ENCODE data around the gene MRPL38.

MRPL38 gene

GRCh38 chr17:75904749-75905521 is at the start of gene MRPL38:
Gene MRPL38, minus strand, starts transcription at chr17:75904884. Its CDS starts 9 bp downstream, at chr17:75904875.
- peak; percentile 76 to 85 for DNase-seq

GRCh38 chr17:75950855-75951554 is 46.3 kb upstream of the MRPL38 start:
- DNase-seq = no peak

- no peak for DNase-seq
Observed at GRCh38 chr17:75950421-75950820, 45.7 kb upstream of the MRPL38 start.

- DNase-seq = no peak
Observed at GRCh38 chr17:75945211-75945610, 40.5 kb upstream of the MRPL38 start.

GRCh38 chr17:75943491-75943890 is 38.8 kb upstream of the MRPL38 start:
- no peak for DNase-seq

- no peak for DNase-seq
Observed at GRCh38 chr17:75942473-75942872, 37.8 kb upstream of the MRPL38 start.

- DNase-seq = no peak
Observed at GRCh38 chr17:75941442-75941819, 36.7 kb upstream of the MRPL38 start.

GRCh38 chr17:75940727-75941441 is 36.2 kb upstream of the MRPL38 start, which contains the start of gene FBF1:
Gene FBF1, minus strand, starts transcription at chr17:75941042. Its CDS starts 2,893 bp downstream, at chr17:75938149.
- peak; percentile 95 to 96 for DNase-seq

- no peak for DNase-seq
Observed at GRCh38 chr17:75937652-75938051, 33.0 kb upstream of the MRPL38 start.

GRCh38 chr17:75933808-75934207 is 29.1 kb upstream of the MRPL38 start:
- no peak for DNase-seq

- no peak for DNase-seq
Observed at GRCh38 chr17:75932852-75933251, 28.2 kb upstream of the MRPL38 start.

- no peak for DNase-seq
Observed at GRCh38 chr17:75931062-75931461, 26.4 kb upstream of the MRPL38 start.

GRCh38 chr17:75927286-75927922 is 22.7 kb upstream of the MRPL38 start:
- no peak for DNase-seq

- no peak for DNase-seq
Observed at GRCh38 chr17:75926456-75926855, 21.8 kb upstream of the MRPL38 start.

GRCh38 chr17:75925912-75926311 is 21.2 kb upstream of the MRPL38 start:
- no peak for DNase-seq

- no peak for DNase-seq
Observed at GRCh38 chr17:75925103-75925502, 20.4 kb upstream of the MRPL38 start.

- no peak for DNase-seq
Observed at GRCh38 chr17:75922963-75923874, 18.5 kb upstream of the MRPL38 start.

GRCh38 chr17:75922173-75922961 is 17.7 kb upstream of the MRPL38 start:
- DNase-seq = no peak

GRCh38 chr17:75921596-75921995 is 16.9 kb upstream of the MRPL38 start:
- no peak for DNase-seq

GRCh38 chr17:75920045-75920560 is 15.4 kb upstream of the MRPL38 start:
- no peak for DNase-seq

- no peak for DNase-seq
Observed at GRCh38 chr17:75919611-75920010, 14.9 kb upstream of the MRPL38 start.

All from hippocampal formation (tissue), 2 donors.